CD4-positive, CD25-positive, alpha-beta regulatory T cell (primary cell): ENCODE data around the gene VPS39. TPM values are rescaled to one million over a fixed set of nuclear protein-coding genes. Genes with fewer than 3 reads are reported as not detected.
A peak's percentile ranks its signal among the peaks of the same experiment; 100 is the strongest.

Experiments used
- ATAC-seq, 2 donors: fragments of 150-1000 bp; cut with Tn5 transposase; one replicate each; pipeline ENCODE4 v1.10.0; 2021; ENCODE audit warnings: low read depth in 2 of 2, moderate number of reproducible peaks in 2 of 2, moderate library complexity in 1 of 2
- DNase-seq, 3 donors: peaks; one replicate each; pipeline versions ENCODE4 v3.0.0 to v3.0.0-alpha.2; 2012 to 2022; ENCODE audit warnings: mixed read lengths in 1 of 3
- H3K27ac ChIP-seq: one replicate; pipeline ENCODE4 v1.7.0; 2013; ENCODE audit warnings: mild to moderate bottlenecking, low read length; ENCODE audit not compliant: insufficient read depth, poor library complexity, severe bottlenecking
- H3K27me3 ChIP-seq: one replicate; pipeline ENCODE4 v1.7.0; 2013; ENCODE audit warnings: low read length; ENCODE audit not compliant: control insufficient read depth, insufficient read depth
- H3K36me3 ChIP-seq: one replicate; pipeline ENCODE4 v1.7.0; 2013; ENCODE audit warnings: mild to moderate bottlenecking, low read length, moderate library complexity; ENCODE audit not compliant: control insufficient read depth, insufficient read depth
- H3K4me1 ChIP-seq: 2 replicates; pipeline ENCODE4 v1.7.0; 2013; ENCODE audit warnings: mild to moderate bottlenecking, low read length; ENCODE audit not compliant: insufficient read depth, control insufficient read depth, poor library complexity, severe bottlenecking
- H3K4me3 ChIP-seq: one replicate; pipeline ENCODE4 v1.7.0; 2013; ENCODE audit warnings: low read depth, mild to moderate bottlenecking, low read length, moderate library complexity
- H3K9me3 ChIP-seq, 2 experiments: 1 replicate in 1 of 2; 2 replicates in 1 of 2; pipeline ENCODE4 v1.7.0; 2013; ENCODE audit warnings: low read length in 2 of 2, mild to moderate bottlenecking in 1 of 2, moderate library complexity in 1 of 2; ENCODE audit not compliant: control insufficient read depth in 2 of 2
- H3K27ac Mint-ChIP-seq, 3 donors: one replicate each; pipeline ENCODE4 v1.8.0; 2020 to 2022; ENCODE audit warnings: mild to moderate bottlenecking in 3 of 3, mixed read lengths in 3 of 3, moderate library complexity in 2 of 3
- H3K27me3 Mint-ChIP-seq: one replicate; pipeline ENCODE4 v1.8.0; 2022; ENCODE audit warnings: mild to moderate bottlenecking, mixed read lengths
- H3K36me3 Mint-ChIP-seq: one replicate; pipeline ENCODE4 v1.8.0; 2020; ENCODE audit warnings: mixed read lengths
- H3K4me1 Mint-ChIP-seq, 4 donors: one replicate each; pipeline ENCODE4 v1.8.0; 2020 to 2022; ENCODE audit warnings: mixed read lengths in 4 of 4, mild to moderate bottlenecking in 1 of 4
- H3K4me3 Mint-ChIP-seq, 4 donors: one replicate each; pipeline ENCODE4 v1.8.0; 2020 to 2022; ENCODE audit warnings: mild to moderate bottlenecking in 4 of 4, mixed read lengths in 4 of 4, moderate library complexity in 3 of 4
- H3K9me3 Mint-ChIP-seq, 7 donors: one replicate each; pipeline ENCODE4 v1.8.0; 2020 to 2022; ENCODE audit warnings: mixed read lengths in 7 of 7, mild to moderate bottlenecking in 3 of 7, moderate library complexity in 2 of 7
- polyA plus RNA-seq, 4 donors: library from polyadenylated mRNA; unstranded; fragments of 300-500 nt; fragmentation: Illumina TruSeq; gene quantifications; one replicate each; pipeline ENCODE4 v1.2.3, GENCODE V29; 2021
- total RNA-seq: library from RNA; stranded (reverse); gene quantifications from one replicate; pipeline ENCODE4 v1.2.3, GENCODE V29; 2022

Gene VPS39
- total and polyA plus RNA-seq, 5 donors from 2014 or later, result 28.3 to 121 (median 29.2) TPM

DNA sequence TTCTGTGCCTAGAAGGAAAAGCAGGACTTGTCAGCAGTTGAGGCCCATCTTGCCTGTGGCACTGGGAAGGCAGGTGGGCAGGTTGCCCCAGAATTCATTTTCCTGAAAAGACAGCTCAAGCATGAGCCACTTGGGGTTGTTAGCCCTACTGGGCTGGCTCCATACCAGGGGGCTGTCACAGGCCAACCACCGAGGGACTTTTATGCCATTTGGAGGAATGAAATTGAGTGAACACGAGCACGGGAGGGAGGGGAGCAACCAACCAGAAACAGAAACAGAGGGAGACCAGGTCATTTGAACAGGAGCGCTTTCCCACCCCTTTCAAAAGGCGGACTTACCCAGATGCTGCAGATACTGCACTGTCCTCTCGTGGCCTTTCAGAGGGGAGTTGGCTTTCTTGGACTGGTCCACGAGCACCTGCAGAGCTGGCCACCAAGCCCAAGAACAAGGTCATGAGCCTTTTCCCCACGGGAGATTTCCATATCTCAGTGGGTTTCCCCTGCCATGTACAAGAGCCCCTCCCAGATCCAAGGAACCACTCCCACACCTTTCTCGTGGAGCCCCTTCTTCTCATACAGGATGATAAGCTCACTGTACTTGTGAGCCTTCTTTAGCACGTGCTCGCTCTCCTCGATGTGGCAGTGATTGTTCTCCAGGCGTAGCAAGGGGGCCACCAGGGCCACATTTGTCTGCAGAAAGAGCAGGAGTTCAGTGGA is 41.7 kb downstream of the VPS39 start:
- DNase-seq (no peak), ATAC-seq (no peak)
- no peaks in the 10 kb centered on the region for H3K27me3 ChIP-seq
- H3K36me3 ChIP-seq, result peaks cover 96% of the 10 kb centered on the region
- no peak overlapping the region for H3K4me3 Mint-ChIP-seq
- no peaks in the 10 kb centered on the region for H3K27me3 Mint-ChIP-seq
- H3K36me3 Mint-ChIP-seq, result peaks cover 63% of the 10 kb centered on the region
- peak overlapping the region in 1 of 3 donors; percentile 60 for H3K27ac Mint-ChIP-seq
- H3K9me3 Mint-ChIP-seq, result no peaks in the 10 kb centered on the region
- no peak overlapping the region for H3K4me3 ChIP-seq
- H3K9me3 ChIP-seq, result no peaks in the 10 kb centered on the region
- peaks cover 0 to 3% (median under 1%) of the 10 kb centered on the region in 4 donors for H3K4me1 Mint-ChIP-seq
- H3K27ac ChIP-seq, result no peak overlapping the region
- no peaks in the 10 kb centered on the region for H3K4me1 ChIP-seq

DNA sequence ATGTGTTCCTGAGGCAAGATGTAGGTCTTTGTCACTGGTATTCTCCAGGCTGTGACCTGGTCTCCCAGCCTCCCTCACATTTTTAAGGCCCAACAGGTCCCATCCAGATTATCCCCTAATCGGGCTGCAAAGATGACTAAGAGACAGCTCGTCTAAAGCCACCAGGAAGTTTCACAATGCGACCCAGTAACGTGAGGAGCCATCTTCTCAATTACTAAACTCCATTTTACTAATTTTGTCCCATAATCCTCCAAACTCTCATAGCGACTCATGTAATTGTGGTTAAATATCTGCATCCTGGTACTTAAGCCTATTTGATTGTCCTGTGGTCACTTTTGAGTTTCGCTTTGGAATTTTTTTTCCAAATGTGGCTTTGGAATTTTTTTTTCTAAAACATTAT is 43.0 kb downstream of the VPS39 start:
- H3K27me3 Mint-ChIP-seq, result no peaks in the 10 kb centered on the region
- no peaks in the 10 kb centered on the region for H3K27me3 ChIP-seq
- H3K27ac ChIP-seq, result no peak overlapping the region
- no peak overlapping the region for H3K27ac Mint-ChIP-seq
- H3K36me3 Mint-ChIP-seq, result peaks cover 61% of the 10 kb centered on the region
- H3K9me3 ChIP-seq, result no peaks in the 10 kb centered on the region
- ATAC-seq, result no peak
- H3K4me3 Mint-ChIP-seq, result no peak overlapping the region
- no peaks in the 10 kb centered on the region for H3K4me1 ChIP-seq
- H3K4me1 Mint-ChIP-seq, result no peaks in the 10 kb centered on the region
- peaks cover 96% of the 10 kb centered on the region for H3K36me3 ChIP-seq
- no peaks in the 10 kb centered on the region for H3K9me3 Mint-ChIP-seq
- no peak for DNase-seq
- H3K4me3 ChIP-seq, result no peak overlapping the region

DNA sequence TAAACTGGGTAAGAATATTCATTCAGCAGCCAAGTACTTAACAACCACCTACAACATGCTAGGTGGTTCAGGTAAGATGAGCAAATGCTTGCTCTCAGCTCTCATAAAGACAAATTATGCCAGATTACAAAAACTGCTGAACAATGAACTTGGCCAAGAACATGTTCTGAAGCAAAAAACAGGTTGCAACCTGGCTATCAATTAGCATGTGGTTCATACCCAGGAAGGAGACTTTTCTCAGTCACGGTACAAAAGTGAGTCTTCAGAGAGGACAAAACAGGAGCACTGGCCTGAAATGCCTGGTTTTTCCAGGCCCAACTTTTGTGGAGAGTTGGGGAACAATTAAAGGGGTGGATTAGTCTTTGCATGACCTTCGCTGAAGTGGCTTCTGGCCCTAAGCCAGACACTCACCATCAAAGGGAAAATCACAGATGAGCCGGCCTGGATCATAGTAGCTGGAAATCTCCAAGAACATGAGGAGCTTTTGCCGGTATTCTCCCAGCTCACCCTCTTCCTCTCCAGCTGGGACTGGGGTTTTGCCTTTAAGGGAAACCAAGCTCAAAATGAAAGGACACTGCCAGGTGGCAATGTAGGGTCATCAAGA is 44.1 kb downstream of the VPS39 start:
- ATAC-seq (no peak), DNase-seq (no peak)
- H3K27ac ChIP-seq, result no peak overlapping the region
- H3K36me3 ChIP-seq, result peaks cover 97% of the 10 kb centered on the region
- no peaks in the 10 kb centered on the region for H3K4me1 ChIP-seq
- no peak overlapping the region for H3K4me3 ChIP-seq
- no peak overlapping the region for H3K4me3 Mint-ChIP-seq
- peak overlapping the region in 2 of 3 donors; percentile 55 to 56 for H3K27ac Mint-ChIP-seq
- no peaks in the 10 kb centered on the region for H3K9me3 Mint-ChIP-seq
- H3K36me3 Mint-ChIP-seq, result peaks cover 62% of the 10 kb centered on the region
- no peaks in the 10 kb centered on the region for H3K27me3 ChIP-seq
- H3K4me1 Mint-ChIP-seq, result no peaks in the 10 kb centered on the region
- no peaks in the 10 kb centered on the region for H3K27me3 Mint-ChIP-seq
- H3K9me3 ChIP-seq, result no peaks in the 10 kb centered on the region

DNA sequence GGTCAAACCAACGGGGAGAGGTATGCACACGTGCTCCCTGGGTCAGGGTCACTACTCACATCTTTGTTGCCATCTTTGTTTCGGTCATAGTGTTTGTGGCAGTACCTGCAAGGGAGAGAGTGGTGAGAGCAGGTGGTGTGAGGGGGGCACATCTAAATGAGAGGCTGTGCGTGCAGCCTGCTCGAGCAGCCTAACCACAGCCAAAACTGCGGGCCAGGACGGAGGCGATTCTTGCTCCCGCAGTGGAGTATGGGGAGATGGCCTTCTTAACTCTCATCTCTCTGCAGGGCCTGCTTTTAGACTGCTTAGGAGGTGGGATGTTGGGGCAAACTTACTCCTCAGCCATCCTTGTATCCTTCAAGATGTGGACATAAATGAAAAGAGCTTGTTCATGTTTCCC is 44.8 kb downstream of the VPS39 start:
- H3K36me3 Mint-ChIP-seq, result peaks cover 66% of the 10 kb centered on the region
- H3K4me3 Mint-ChIP-seq, result no peak overlapping the region
- no peak for ATAC-seq
- Histone ChIP-seq H3K9me3 (no peaks in the 10 kb centered on the region), H3K4me3 (no peak overlapping the region), H3K4me1 (no peaks in the 10 kb centered on the region), H3K27me3 (no peaks in the 10 kb centered on the region), H3K27ac (no peak overlapping the region), H3K36me3 (peaks cover 95% of the 10 kb centered on the region)
- H3K9me3 Mint-ChIP-seq, result no peaks in the 10 kb centered on the region
- H3K4me1 Mint-ChIP-seq, result no peaks in the 10 kb centered on the region
- no peak for DNase-seq
- no peaks in the 10 kb centered on the region for H3K27me3 Mint-ChIP-seq
- H3K27ac Mint-ChIP-seq, result no peak overlapping the region

DNA sequence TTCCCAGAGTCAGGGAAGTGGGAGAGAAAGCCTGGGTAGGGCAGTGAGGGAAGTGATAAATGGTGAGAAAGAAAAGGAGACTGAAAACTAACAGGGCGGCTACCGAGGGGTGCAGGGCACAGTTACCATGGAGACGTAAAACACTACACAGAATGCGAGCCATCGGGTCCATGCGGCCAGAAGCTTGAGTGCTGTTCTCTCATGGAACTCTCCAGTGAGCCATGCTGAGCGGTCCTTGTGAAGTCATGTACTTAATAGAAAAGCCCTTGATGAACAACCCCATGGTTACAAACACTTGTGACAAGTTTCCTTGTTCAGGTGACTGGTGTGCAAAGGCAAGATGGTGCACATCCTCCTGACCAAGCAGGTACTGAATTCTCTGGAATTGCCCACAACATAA is 48.0 kb downstream of the VPS39 start:
- H3K4me1 ChIP-seq, result no peaks in the 10 kb centered on the region
- no peak overlapping the region for H3K27ac ChIP-seq
- no peak overlapping the region for H3K4me3 ChIP-seq
- H3K9me3 ChIP-seq, result no peaks in the 10 kb centered on the region
- ATAC-seq (no peak), DNase-seq (no peak)
- Mint-ChIP-seq H3K27me3 (no peaks in the 10 kb centered on the region), H3K36me3 (peaks cover 40% of the 10 kb centered on the region), H3K4me1 (no peaks in the 10 kb centered on the region), H3K9me3 (no peaks in the 10 kb centered on the region), H3K27ac (peak overlapping the region in 1 of 3 donors; percentile 32), H3K4me3 (no peak overlapping the region)
- peaks cover 64% of the 10 kb centered on the region for H3K36me3 ChIP-seq
- no peaks in the 10 kb centered on the region for H3K27me3 ChIP-seq

DNA sequence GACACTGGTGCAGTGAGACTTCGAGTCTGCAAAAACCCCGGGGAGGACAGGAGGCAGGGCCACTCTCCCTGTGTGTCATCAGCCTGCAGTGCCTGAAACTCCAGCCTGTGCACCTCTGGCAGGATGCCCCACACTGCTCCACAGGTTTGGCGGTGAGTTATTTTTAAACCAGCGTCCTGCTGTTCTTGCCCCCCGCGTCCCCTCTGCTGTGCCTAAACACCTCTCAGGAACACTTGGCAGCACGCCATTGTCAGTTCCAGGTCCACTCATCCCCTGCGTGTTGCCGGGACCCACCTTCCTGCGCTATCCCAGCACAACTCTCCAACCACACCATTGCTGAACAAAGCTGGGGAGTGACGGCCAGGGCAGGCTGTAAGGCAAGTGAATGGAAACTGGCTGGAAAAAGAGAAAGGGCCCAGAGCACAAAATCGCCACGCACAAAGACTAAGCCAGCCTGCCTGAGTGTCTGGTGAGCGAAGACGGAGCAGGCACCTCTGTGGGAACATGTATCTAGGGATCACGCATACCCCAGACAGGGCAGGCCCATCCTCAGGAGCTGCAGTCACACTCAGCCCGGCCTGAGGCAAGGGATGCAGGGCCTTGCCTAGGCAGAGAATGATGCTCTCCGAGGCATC is 48.6 kb downstream of the VPS39 start:
- Histone ChIP-seq H3K27me3 (no peaks in the 10 kb centered on the region), H3K9me3 (no peaks in the 10 kb centered on the region), H3K4me1 (no peaks in the 10 kb centered on the region), H3K4me3 (no peak overlapping the region), H3K36me3 (peaks cover 57% of the 10 kb centered on the region), H3K27ac (no peak overlapping the region)
- Mint-ChIP-seq H3K27ac (no peak overlapping the region), H3K27me3 (no peaks in the 10 kb centered on the region), H3K4me3 (no peak overlapping the region), H3K9me3 (no peaks in the 10 kb centered on the region), H3K4me1 (no peaks in the 10 kb centered on the region), H3K36me3 (peaks cover 35% of the 10 kb centered on the region)
- DNase-seq, result no peak
- no peak for ATAC-seq

DNA sequence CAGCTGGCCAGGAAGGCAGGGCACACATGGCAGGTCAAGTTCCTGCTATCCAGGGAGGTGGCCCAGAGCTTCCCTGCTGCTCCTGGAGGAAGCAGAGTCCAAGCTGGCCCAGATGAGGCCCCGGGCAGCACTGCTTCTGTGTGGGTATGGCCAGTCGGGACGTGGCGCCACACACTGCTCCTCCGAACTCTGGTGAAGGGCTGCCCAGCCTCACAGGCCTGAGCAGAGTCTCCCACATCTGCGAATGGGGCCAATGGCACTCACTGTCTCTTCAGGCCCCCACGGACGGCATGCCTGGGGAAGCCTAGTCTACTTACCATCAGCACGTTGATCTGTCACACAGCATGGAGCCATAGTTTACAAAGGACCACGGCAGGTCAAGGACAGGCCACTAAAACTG is 49.2 kb downstream of the VPS39 start:
- Mint-ChIP-seq H3K27ac (no peak overlapping the region), H3K27me3 (no peaks in the 10 kb centered on the region), H3K36me3 (peaks cover 32% of the 10 kb centered on the region), H3K4me3 (no peak overlapping the region), H3K4me1 (no peaks in the 10 kb centered on the region), H3K9me3 (no peaks in the 10 kb centered on the region)
- Histone ChIP-seq H3K4me1 (no peaks in the 10 kb centered on the region), H3K4me3 (no peak overlapping the region), H3K36me3 (peaks cover 52% of the 10 kb centered on the region), H3K9me3 (no peaks in the 10 kb centered on the region), H3K27ac (no peak overlapping the region), H3K27me3 (no peaks in the 10 kb centered on the region)
- DNase-seq (no peak), ATAC-seq (no peak)
